Sigmoid colon (tissue), 4 donors: Measurements from ENCODE around the gene MSANTD2.

Source experiments
- CTCF ChIP-seq, 4 experiments: fragments of 450-650 bp in 3 of 4; fragments of 200-600 bp in 1 of 4; IDR thresholded peaks; one replicate each; pipeline ENCODE4 v1.5.1; 2016 to 2019; ENCODE audit warnings: antibody characterized with exemption in 4 of 4, mild to moderate bottlenecking in 3 of 4, moderate library complexity in 2 of 4
- POLR2AphosphoS5 ChIP-seq, 4 donors: sonication (generic); formaldehyde crosslinking; IDR thresholded peaks; one replicate each; pipeline ENCODE4 v1.6.1; 2017; ENCODE audit warnings: antibody characterized with exemption in 4 of 4

- TF ChIP-seq POLR2AphosphoS5 (IDR thresholded peaks at IDR 0.05) (no peak), CTCF (IDR thresholded peaks at IDR 0.05) (no peak)
These were observed 48.3 kb downstream of the MSANTD2 start, which contains the start of gene VSIG2 for GRCh38 chr11:124751741-124752470.
